Measurements from ENCODE around the gene KIAA1671.

KIAA1671 gene

GRCh38 chr22:25018009-25018408, 65.5 kb downstream of the KIAA1671 start:
- no peak for DNase-seq

GRCh38 chr22:25019427-25020184, 67.1 kb downstream of the KIAA1671 start:
- DNase-seq: no peak

GRCh38 chr22:25021409-25021808, 68.9 kb downstream of the KIAA1671 start:
- DNase-seq: no peak

- DNase-seq: no peak
Measured at GRCh38 chr22:25021976-25022711, 69.6 kb downstream of the KIAA1671 start.

- no peak for DNase-seq
Measured at GRCh38 chr22:25023879-25024278, 71.4 kb downstream of the KIAA1671 start.

GRCh38 chr22:25024895-25025294, 72.4 kb downstream of the KIAA1671 start:
- no peak for DNase-seq

- no peak for DNase-seq
Measured at GRCh38 chr22:25025491-25026400, 73.2 kb downstream of the KIAA1671 start.

- DNase-seq: no peak
Measured at GRCh38 chr22:25027043-25027906, 74.8 kb downstream of the KIAA1671 start.

GRCh38 chr22:25027959-25028840, 75.7 kb downstream of the KIAA1671 start:
- no peak for DNase-seq

GRCh38 chr22:25028841-25029141, 76.3 kb downstream of the KIAA1671 start:
- no peak for DNase-seq

GRCh38 chr22:25029181-25029580, 76.7 kb downstream of the KIAA1671 start:
- no peak for DNase-seq

GRCh38 chr22:25030636-25031035, 78.1 kb downstream of the KIAA1671 start:
- no peak for DNase-seq

GRCh38 chr22:25032066-25032465, 79.5 kb downstream of the KIAA1671 start:
- no peak for DNase-seq

- no peak for DNase-seq
Measured at GRCh38 chr22:25035715-25036114, 83.2 kb downstream of the KIAA1671 start.

GRCh38 chr22:25038239-25038638, 85.7 kb downstream of the KIAA1671 start:
- DNase-seq: no peak

- no peak for DNase-seq
Measured at GRCh38 chr22:25038771-25039170, 86.3 kb downstream of the KIAA1671 start.

GRCh38 chr22:25039255-25039654, 86.7 kb downstream of the KIAA1671 start:
- no peak for DNase-seq

GRCh38 chr22:25039754-25040153, 87.2 kb downstream of the KIAA1671 start:
- no peak for DNase-seq

- DNase-seq: no peak
Measured at GRCh38 chr22:25045159-25045558, 92.6 kb downstream of the KIAA1671 start.

- DNase-seq: no peak
Measured at GRCh38 chr22:25048071-25048470, 95.6 kb downstream of the KIAA1671 start.
